Stomach (tissue), 9 donors: ENCODE results near the gene ATP7B. TPM values are rescaled to one million over a fixed set of nuclear protein-coding genes. Genes with fewer than 3 reads are reported as not detected.
A peak's percentile ranks its signal among the peaks of the same experiment; 100 is the strongest.
"Not testable (repeated sequence)": the region's sequence is repeated elsewhere in the genome, so short reads cannot be mapped to it uniquely, and the experiment has no call there.

ENCODE experiments used
- DNase-seq, 2 donors: peaks; one replicate each; pipeline versions ENCODE4 v3.0.0 to v3.0.0-alpha.2; 2013 to 2019
- H3K27ac ChIP-seq, 5 donors: fragments of 200-600 bp in 4 of 5; sonication (generic) in 4 of 5; one replicate each; pipeline ENCODE4 v1.5.1; 2013 to 2019; ENCODE audit warnings: mild to moderate bottlenecking in 1 of 5, moderate library complexity in 1 of 5
- H3K27me3 ChIP-seq, 3 donors: fragments of 200-600 bp; sonication (generic); one replicate each; pipeline ENCODE4 v1.5.1; 2017 to 2019; ENCODE audit warnings: mixed run types in 1 of 3
- H3K36me3 ChIP-seq, 4 donors: fragments of 200-600 bp; sonication (generic); 1 replicate in 3 of 4; 2 replicates in 1 of 4; pipeline ENCODE4 v1.5.1; 2016 to 2019
- H3K4me1 ChIP-seq, 4 donors: fragments of 200-600 bp; sonication (generic); one replicate each; pipeline ENCODE4 v1.5.1; 2016 to 2019
- H3K4me3 ChIP-seq, 4 donors: fragments of 200-600 bp; sonication (generic) in 3 of 4; one replicate each; pipeline ENCODE4 v1.5.1; 2016 to 2019; ENCODE audit warnings: mild to moderate bottlenecking in 1 of 4
- H3K9me3 ChIP-seq, 4 donors: fragments of 200-600 bp; sonication (generic); one replicate each; pipeline ENCODE4 v1.5.1; 2016 to 2019
- EP300 ChIP-seq: sonication (generic); formaldehyde crosslinking; IDR thresholded peaks from one replicate; pipeline ENCODE4 v1.6.1; 2017; ENCODE audit warnings: antibody characterized with exemption
- POLR2A ChIP-seq, 4 donors: fragments of 450-650 bp; IDR thresholded peaks; one replicate each; pipeline ENCODE4 v1.6.1; 2016; ENCODE audit warnings: antibody characterized with exemption in 4 of 4, control low read depth in 2 of 4, mild to moderate bottlenecking in 1 of 4, moderate library complexity in 1 of 4
- POLR2AphosphoS5 ChIP-seq, 3 donors: sonication (generic); formaldehyde crosslinking; IDR thresholded peaks; one replicate each; pipeline ENCODE4 v1.6.1; 2016; ENCODE audit warnings: antibody characterized with exemption in 3 of 3
- WGBS, 5 donors: extraction: QIAGEN DNeasy Blood & Tissue Kit in 3 of 5; methylation state at CpG; one replicate each; pipeline versions ENCODE4 v1.1.5 to v1.1.7; 2013 to 2018; 5-methylcytosine and 5-hydroxymethylcytosine counted together
- intact Hi-C: fragments of 100-400 bp; cut with DNase I; formaldehyde crosslinking; loops from one replicate; pipeline ENCODE4 v1.15.1; 2023; ENCODE audit warnings: low total_unique reads
- polyA plus RNA-seq, 3 donors: library from polyadenylated mRNA; stranded (reverse); fragments of 200-250 nt; gene quantifications; one replicate each; pipeline ENCODE4 v1.2.3, GENCODE V29; 2013
- total RNA-seq, 5 donors: library from RNA; depleted of rRNA; stranded (reverse); fragments of >200 nt; gene quantifications; one replicate each; pipeline versions ENCODE4 v1.1.0 to v1.2.3, GENCODE V29; 2014 to 2016
- TF ChIP-seq, protein P1 (sequence below), 7 experiments: fragments of 450-650 bp in 4 of 7; fragments of 200-600 bp in 3 of 7; sonication (generic) in 3 of 7; IDR thresholded peaks; one replicate each; pipeline ENCODE4 v1.5.1; 2016 to 2019; ENCODE audit warnings: antibody characterized with exemption in 7 of 7, control low read depth in 2 of 7, mild to moderate bottlenecking in 1 of 7
- donor health status: healthy with polysubstance abuse.
- donor health status: Bipolar disorder and iron deficiency.
- donor health status: healthy.

Gene ATP7B
- total and polyA plus RNA-seq, 8 donors = 0.62 to 21.0 (median 4.6) TPM

GRCh38 chr13:51995677-51996551 lies 15.3 kb downstream of the ATP7B start:
- H3K9me3 ChIP-seq = no peaks in the 10 kb centered on the region
- no peaks in the 10 kb centered on the region for H3K27me3 ChIP-seq
- WGBS, 5 donors = 26 to 34% (median 33%) methylated on average over 9 of the region's 9 CpGs
- H3K4me1 ChIP-seq = peaks cover 40 to 67% (median 51%) of the 10 kb centered on the region in 4 donors
- no peaks in the 10 kb centered on the region for H3K36me3 ChIP-seq
- TF ChIP-seq POLR2A (IDR thresholded peaks at IDR 0.05) = no peak
- TF ChIP-seq POLR2AphosphoS5 (IDR thresholded peaks at IDR 0.05) = peak in 2 of 3 donors; percentile 43 to 59
- intact Hi-C loops = no loop called here
- DNase-seq = peak; percentile 42 to 74
- H3K4me3 ChIP-seq = peak overlapping the region in 1 of 4 donors; percentile 2
- H3K27ac ChIP-seq = peak overlapping the region; percentile 31 to 71 (median 62)

DNA sequence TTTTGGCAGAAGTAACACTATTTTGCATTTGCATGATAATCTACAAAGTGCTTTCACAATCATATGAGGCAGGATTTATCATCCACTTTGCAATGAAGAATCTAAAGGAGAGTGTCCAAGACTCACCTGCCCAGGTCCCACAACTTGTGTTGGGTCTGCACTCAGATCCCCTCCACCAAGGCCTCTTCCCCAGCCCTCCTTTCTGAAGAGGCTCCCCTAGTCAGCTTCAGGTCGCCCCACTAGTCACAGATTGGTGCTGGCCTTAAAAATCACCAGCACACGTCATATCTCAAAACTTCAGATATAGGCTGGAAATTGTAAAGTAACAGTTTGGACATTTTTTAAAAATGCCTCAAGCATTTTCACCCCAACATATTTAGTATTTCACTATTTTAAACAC lies 17.5 kb downstream of the ATP7B start:
- Histone ChIP-seq H3K27me3 (no peaks in the 10 kb centered on the region), H3K4me3 (no peak overlapping the region), H3K27ac (no peak overlapping the region), H3K9me3 (no peaks in the 10 kb centered on the region), H3K4me1 (peaks cover 20 to 45% (median 33%) of the 10 kb centered on the region in 4 donors), H3K36me3 (no peaks in the 10 kb centered on the region)
- WGBS, 5 donors = 85 to 89% (median 88%) methylated on average over 2 of the region's 2 CpGs
- DNase-seq = no peak
- TF ChIP-seq POLR2AphosphoS5 (IDR thresholded peaks at IDR 0.05) (no peak), POLR2A (IDR thresholded peaks at IDR 0.05) (no peak)
- intact Hi-C loops = no loop called here

GRCh38 chr13:51988988-51989618 lies 22.1 kb downstream of the ATP7B start:
- no peaks in the 10 kb centered on the region for H3K9me3 ChIP-seq
- no peak for DNase-seq
- intact Hi-C loops = no loop called here
- H3K27ac ChIP-seq = no peak overlapping the region
- no peaks in the 10 kb centered on the region for H3K36me3 ChIP-seq
- H3K27me3 ChIP-seq = no peaks in the 10 kb centered on the region
- H3K4me1 ChIP-seq = no peaks in the 10 kb centered on the region
- WGBS, 5 donors = 69 to 78% (median 70%) methylated on average over 3 of the region's 3 CpGs
- TF ChIP-seq POLR2A (IDR thresholded peaks at IDR 0.05) (no peak), EP300 (no peak), POLR2AphosphoS5 (IDR thresholded peaks at IDR 0.05) (no peak)
- TF ChIP-seq, protein P1, sequence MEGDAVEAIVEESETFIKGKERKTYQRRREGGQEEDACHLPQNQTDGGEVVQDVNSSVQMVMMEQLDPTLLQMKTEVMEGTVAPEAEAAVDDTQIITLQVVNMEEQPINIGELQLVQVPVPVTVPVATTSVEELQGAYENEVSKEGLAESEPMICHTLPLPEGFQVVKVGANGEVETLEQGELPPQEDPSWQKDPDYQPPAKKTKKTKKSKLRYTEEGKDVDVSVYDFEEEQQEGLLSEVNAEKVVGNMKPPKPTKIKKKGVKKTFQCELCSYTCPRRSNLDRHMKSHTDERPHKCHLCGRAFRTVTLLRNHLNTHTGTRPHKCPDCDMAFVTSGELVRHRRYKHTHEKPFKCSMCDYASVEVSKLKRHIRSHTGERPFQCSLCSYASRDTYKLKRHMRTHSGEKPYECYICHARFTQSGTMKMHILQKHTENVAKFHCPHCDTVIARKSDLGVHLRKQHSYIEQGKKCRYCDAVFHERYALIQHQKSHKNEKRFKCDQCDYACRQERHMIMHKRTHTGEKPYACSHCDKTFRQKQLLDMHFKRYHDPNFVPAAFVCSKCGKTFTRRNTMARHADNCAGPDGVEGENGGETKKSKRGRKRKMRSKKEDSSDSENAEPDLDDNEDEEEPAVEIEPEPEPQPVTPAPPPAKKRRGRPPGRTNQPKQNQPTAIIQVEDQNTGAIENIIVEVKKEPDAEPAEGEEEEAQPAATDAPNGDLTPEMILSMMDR (IDR thresholded peaks at IDR 0.05) = no peak
- H3K4me3 ChIP-seq = no peak overlapping the region

- H3K9me3 ChIP-seq, H3K36me3 ChIP-seq, DNase-seq, intact Hi-C loops, H3K27ac ChIP-seq, H3K4me1 ChIP-seq, H3K4me3 ChIP-seq, H3K27me3 ChIP-seq: not testable (repeated sequence)
- 85 to 92% (median 91%) methylated on average over 4 of the region's 4 CpGs for WGBS, 5 donors
Observed at GRCh38 chr13:51984904-51985303, 26.3 kb downstream of the ATP7B start.

- H3K27ac ChIP-seq, DNase-seq, H3K4me3 ChIP-seq, H3K4me1 ChIP-seq, H3K36me3 ChIP-seq, H3K9me3 ChIP-seq, H3K27me3 ChIP-seq, intact Hi-C loops: not testable (repeated sequence)
- 87 to 91% (median 90%) methylated on average over 3 of the region's 3 CpGs for WGBS, 5 donors
Observed at GRCh38 chr13:51983292-51983691, 28.0 kb downstream of the ATP7B start.

- H3K27me3 ChIP-seq = no peaks in the 10 kb centered on the region
- H3K27ac ChIP-seq = no peak overlapping the region
- H3K36me3 ChIP-seq = no peaks in the 10 kb centered on the region
- DNase-seq = no peak
- no peak overlapping the region for H3K4me3 ChIP-seq
- H3K4me1 ChIP-seq = peaks cover 0 to 8% (median 0%) of the 10 kb centered on the region in 4 donors
- no peaks in the 10 kb centered on the region for H3K9me3 ChIP-seq
- intact Hi-C loops = no loop called here
- 76 to 80% (median 78%) methylated on average over 4 of the region's 4 CpGs for WGBS, 5 donors
- TF ChIP-seq POLR2A (IDR thresholded peaks at IDR 0.05) = no peak
Observed at GRCh38 chr13:51981355-51981754, 29.9 kb downstream of the ATP7B start.

GRCh38 chr13:51980908-51981307 lies 30.3 kb downstream of the ATP7B start:
- no peak overlapping the region for H3K27ac ChIP-seq
- intact Hi-C loops = no loop called here
- TF ChIP-seq, protein P1 (IDR thresholded peaks at IDR 0.05) = no peak
- TF ChIP-seq POLR2A (IDR thresholded peaks at IDR 0.05) (no peak), EP300 (no peak), POLR2AphosphoS5 (IDR thresholded peaks at IDR 0.05) (no peak)
- no peaks in the 10 kb centered on the region for H3K27me3 ChIP-seq
- H3K4me1 ChIP-seq = peaks cover 0 to 8% (median 0%) of the 10 kb centered on the region in 4 donors
- WGBS, 5 donors = 52 to 69% (median 59%) methylated on average over 4 of the region's 4 CpGs
- no peaks in the 10 kb centered on the region for H3K9me3 ChIP-seq
- no peaks in the 10 kb centered on the region for H3K36me3 ChIP-seq
- no peak for DNase-seq
- H3K4me3 ChIP-seq = no peak overlapping the region
